Measurements from ENCODE around the gene SSTR3.
"Not testable (repeated sequence)": the region's sequence is repeated elsewhere in the genome, so short reads cannot be mapped to it uniquely, and the experiment has no call there.

Gene SSTR3

DNA sequence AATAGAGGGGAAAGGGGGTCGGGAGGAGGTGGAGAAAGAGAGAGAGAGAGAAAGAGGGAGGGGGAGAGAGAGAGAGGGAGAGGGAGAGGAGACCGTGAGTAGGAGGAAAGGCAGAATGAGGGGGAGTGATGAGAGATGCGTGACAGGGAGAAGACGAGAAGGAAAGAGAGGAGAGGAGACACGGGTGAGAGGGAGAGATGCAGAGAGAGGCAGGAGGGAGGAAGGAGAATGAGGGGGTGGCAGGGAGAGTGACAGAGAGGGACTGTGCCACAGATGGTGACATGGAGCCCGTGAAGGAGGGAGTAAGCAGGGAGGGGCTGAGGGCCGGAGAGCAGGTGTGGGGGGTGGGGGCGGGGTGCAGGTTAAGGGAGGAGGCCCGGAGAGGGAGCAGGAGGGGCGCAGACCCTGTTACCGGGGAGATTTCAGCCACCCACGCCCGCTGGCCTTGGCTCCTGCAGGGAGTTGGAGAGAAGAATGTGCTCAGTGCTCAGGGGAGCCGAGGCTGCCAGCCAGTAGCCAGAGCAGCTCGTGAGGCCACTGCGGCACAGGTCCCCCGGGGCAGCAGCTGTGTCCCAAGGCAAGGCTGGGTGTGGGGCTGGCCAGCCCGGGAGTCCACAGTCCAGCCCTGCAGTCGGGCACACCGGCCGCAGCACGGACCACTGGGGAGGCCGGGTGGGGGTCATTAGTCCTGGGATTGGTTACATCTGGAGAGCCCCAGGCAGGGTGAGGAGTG, at the start of gene SSTR3:
TSS of gene SSTR3 (minus strand) at position 304 of the 733 bp plus-strand sequence. CDS start 4,674 bp downstream, outside the sequence.
- peak in 7 of 56 donors; percentile 21 to 64 (median 25) for DNase-seq

- DNase-seq, result peak in 8 of 56 donors; percentile 10 to 32 (median 14)
Measured at GRCh38 chr22:37260901-37261336, 48.6 kb upstream of the SSTR3 start.

GRCh38 chr22:37260155-37260795, 48.0 kb upstream of the SSTR3 start:
- DNase-seq, result no peak

GRCh38 chr22:37259540-37260029, 47.3 kb upstream of the SSTR3 start:
- peak in 9 of 56 donors; percentile 12 to 25 (median 17) for DNase-seq

- DNase-seq, result no peak
Measured at GRCh38 chr22:37258753-37259401, 46.6 kb upstream of the SSTR3 start.

- DNase-seq, result no peak
Measured at GRCh38 chr22:37258005-37258752, 45.9 kb upstream of the SSTR3 start.

DNA sequence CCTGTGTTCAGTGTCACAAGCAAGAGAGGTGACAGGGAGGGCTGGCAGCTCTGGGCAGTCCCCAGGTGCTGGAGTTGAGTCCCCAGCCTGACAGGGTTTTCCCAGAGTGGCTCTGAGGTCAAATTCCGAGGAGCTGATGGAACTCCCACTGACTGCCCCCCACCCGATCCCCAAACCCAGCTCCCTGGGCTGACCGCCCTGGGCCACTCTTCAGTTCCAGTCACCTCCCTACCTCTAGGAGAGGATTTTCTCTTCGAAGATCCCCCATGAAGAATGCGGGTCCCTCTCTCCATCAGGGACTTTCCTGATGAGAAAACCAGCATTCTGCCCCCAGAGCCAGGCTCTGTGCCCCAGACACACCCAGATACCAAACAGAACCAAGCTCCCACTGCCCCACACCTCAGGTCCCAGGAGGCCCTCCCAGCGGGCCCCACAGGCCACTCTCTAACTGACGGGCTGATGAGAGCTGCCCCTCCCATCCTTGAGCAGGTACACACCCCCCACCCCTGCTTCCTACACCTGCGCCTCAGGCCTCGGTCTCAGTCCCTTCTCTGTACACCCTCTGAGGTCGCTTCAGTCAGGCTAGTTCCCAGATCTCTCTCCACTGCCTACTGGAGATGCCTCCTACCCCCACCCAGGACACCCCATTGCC, 43.9 kb upstream of the SSTR3 start:
- no peak for DNase-seq

DNA sequence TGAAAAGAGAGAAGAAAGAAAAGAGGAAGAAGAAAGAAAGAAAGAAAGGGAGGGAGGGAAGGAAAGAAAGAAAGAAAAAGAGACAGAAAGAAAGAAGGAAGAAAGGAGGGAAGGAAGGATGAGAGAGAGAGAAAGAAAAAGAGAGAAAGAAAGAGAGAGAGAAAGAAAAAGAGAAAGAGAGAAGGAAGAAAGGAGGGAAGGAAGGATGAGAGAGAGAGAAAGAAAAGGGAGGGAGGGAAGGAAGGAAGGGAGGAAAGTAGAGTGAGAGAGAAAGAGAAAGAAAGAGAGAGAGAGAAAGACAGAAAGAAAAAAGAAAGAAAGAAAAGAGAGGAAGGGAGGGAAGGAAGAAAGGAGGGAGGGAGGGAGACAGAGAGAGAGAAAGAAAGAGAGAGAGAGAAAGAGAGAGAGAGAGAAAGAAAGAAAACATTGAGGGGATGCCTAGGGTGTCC, 43.3 kb upstream of the SSTR3 start:
- no peak for DNase-seq

GRCh38 chr22:37254867-37255233, 42.6 kb upstream of the SSTR3 start:
- DNase-seq, result no peak

- DNase-seq, result no peak
Measured at GRCh38 chr22:37254209-37254866, 42.1 kb upstream of the SSTR3 start.

- no peak for DNase-seq
Measured at GRCh38 chr22:37253126-37253660, 40.9 kb upstream of the SSTR3 start.

GRCh38 chr22:37251836-37252235, 39.6 kb upstream of the SSTR3 start:
- DNase-seq, result not testable (repeated sequence)

GRCh38 chr22:37249986-37250385, 37.7 kb upstream of the SSTR3 start:
- no peak for DNase-seq

DNA sequence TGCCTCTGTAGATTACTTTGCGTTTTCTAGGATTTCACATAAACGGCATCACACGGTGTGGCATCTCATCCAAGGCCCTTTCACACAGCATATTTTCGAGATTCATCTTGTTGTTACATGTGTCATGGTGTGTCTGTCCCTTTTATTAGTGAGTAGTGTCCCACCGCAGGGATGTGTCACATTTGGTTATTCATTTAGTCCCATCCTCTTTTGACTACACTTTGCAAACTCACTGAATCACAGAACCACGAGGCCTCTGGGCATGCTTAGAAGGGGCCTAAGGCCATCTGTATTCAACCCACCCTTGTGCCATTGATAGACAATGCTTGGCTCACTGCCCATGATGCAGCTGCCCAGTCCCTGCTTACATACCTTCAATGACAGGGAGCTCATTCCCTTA, 36.0 kb upstream of the SSTR3 start:
- no peak for DNase-seq

- DNase-seq, result no peak
Measured at GRCh38 chr22:37245740-37246139, 33.5 kb upstream of the SSTR3 start.

GRCh38 chr22:37244922-37245722, 32.8 kb upstream of the SSTR3 start:
- DNase-seq, result no peak

- DNase-seq, result peak in 13 of 56 donors; percentile 10 to 38 (median 22)
Measured at GRCh38 chr22:37244114-37244921, 32.0 kb upstream of the SSTR3 start, which contains the start of gene RAC2. Gene RAC2 (minus strand): TSS chr22:37244269. CDS start chr22:37244148, 121 bp downstream.
